ENCODE data around the gene GLB1L3.

Gene GLB1L3

DNA sequence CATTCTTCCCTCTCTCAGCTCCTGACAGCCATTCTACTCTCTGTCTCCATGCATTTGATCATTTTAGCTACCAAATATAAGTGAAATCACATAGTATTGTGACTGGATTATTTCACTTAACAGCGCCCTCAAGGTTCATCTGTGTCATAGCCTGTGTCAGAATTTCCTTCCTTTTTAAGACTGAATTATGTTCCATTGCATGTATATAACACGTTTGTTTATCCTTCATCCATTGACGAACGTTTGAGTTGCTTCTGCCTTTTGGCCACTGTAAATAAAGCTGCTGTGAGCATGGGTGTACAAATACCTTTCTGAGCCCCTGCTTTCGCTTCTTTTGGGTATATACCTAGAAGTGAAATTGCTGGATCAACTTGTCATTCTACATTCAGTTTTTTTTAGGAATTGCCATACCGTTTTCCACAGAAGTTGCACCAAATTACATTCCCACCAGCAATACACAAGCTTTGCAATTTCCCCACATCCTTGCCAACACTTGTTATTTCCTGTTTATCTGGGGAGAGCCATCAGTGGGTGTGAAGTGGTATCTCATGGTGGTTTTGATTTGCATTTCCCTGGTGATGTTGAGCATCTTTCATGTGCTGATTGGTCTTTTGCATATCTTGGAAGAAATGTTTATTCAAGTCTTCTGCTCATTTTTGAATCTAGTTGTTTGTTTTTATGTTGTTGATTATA, 73.1 kb downstream of the GLB1L3 start:
- Histone ChIP-seq H3K27ac (ENCODE audit: low read depth, low read length) (no peak overlapping the region), H3K9me3 (ENCODE audit: control insufficient read depth in 1 of 2, low read length in 2 of 2) (no peaks in the 10 kb centered on the region), H3K36me3 (ENCODE audit: control insufficient read depth in 1 of 2, insufficient read depth in 2 of 2, low read length in 2 of 2) (no peaks in the 10 kb centered on the region), H3K4me1 (ENCODE audit: control insufficient read depth in 1 of 2, insufficient read depth in 2 of 2, low read length in 2 of 2) (no peaks in the 10 kb centered on the region), H3K9ac (ENCODE audit: low read depth in 1 of 2, low read length in 2 of 2) (no peak overlapping the region), H3K27me3 (ENCODE audit: control insufficient read depth in 1 of 2, insufficient read depth in 2 of 2, low read length in 2 of 2) (no peaks in the 10 kb centered on the region), H3K4me3 (ENCODE audit: low read depth in 1 of 2, low read length in 2 of 2) (no peak overlapping the region)

DNA sequence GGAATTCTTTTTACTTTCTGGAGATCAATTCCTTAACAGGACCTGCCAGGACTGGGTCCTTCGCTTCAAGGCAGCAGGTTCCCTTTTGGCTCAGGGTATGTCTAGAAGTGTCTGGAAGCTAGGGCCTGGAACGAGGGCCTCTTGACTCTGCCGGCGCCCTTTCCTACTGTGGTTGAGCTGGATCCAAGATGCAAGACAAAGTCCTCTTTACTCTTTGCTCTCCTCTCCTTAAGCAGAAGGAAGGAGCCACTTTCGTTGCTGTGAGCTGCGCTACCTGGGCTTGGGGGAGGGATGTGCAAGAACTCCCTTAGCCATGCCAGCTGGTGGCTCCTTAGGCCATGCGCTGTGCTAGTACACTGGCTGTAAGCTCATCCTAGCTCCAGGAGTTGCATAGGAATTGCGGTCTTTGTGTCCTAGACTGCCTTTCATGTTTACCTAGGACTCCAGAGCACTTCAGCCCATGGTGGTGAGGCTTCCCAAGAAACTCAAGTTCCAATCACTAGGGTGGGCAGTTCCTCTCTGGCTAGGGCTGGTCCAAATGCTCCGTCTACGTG, 73.7 kb downstream of the GLB1L3 start:
- Histone ChIP-seq H3K36me3 (ENCODE audit: control insufficient read depth in 1 of 2, insufficient read depth in 2 of 2, low read length in 2 of 2) (no peaks in the 10 kb centered on the region), H3K27ac (ENCODE audit: low read depth, low read length) (no peak overlapping the region), H3K27me3 (ENCODE audit: control insufficient read depth in 1 of 2, insufficient read depth in 2 of 2, low read length in 2 of 2) (no peaks in the 10 kb centered on the region), H3K9ac (ENCODE audit: low read depth in 1 of 2, low read length in 2 of 2) (no peak overlapping the region), H3K4me1 (ENCODE audit: control insufficient read depth in 1 of 2, insufficient read depth in 2 of 2, low read length in 2 of 2) (no peaks in the 10 kb centered on the region), H3K9me3 (ENCODE audit: control insufficient read depth in 1 of 2, low read length in 2 of 2) (no peaks in the 10 kb centered on the region), H3K4me3 (ENCODE audit: low read depth in 1 of 2, low read length in 2 of 2) (no peak overlapping the region)

DNA sequence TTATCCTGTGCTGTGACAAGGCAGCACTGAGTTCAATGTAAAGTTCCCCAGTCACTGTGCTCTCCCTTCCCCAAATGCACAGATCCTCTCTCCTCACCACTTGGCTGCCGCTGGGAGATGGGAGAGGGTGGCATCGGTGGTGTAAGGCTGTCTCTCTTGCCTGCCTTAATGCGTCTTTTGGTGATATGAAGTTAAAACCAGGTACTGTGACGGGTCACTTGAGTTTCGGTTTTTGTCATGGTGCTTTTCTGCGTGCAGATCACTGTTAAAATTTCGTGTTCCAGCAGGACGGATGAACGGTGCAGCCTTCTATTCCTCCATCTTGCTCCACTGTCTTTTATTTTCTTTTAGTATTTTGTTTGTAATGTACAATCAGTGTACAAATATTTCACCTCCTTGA, 74.2 kb downstream of the GLB1L3 start:
- Histone ChIP-seq H3K9me3 (ENCODE audit: control insufficient read depth in 1 of 2, low read length in 2 of 2) (no peaks in the 10 kb centered on the region), H3K27ac (ENCODE audit: low read depth, low read length) (no peak overlapping the region), H3K4me3 (ENCODE audit: low read depth in 1 of 2, low read length in 2 of 2) (no peak overlapping the region), H3K9ac (ENCODE audit: low read depth in 1 of 2, low read length in 2 of 2) (no peak overlapping the region), H3K4me1 (ENCODE audit: control insufficient read depth in 1 of 2, insufficient read depth in 2 of 2, low read length in 2 of 2) (no peaks in the 10 kb centered on the region), H3K27me3 (ENCODE audit: control insufficient read depth in 1 of 2, insufficient read depth in 2 of 2, low read length in 2 of 2) (no peaks in the 10 kb centered on the region), H3K36me3 (ENCODE audit: control insufficient read depth in 1 of 2, insufficient read depth in 2 of 2, low read length in 2 of 2) (no peaks in the 10 kb centered on the region)

DNA sequence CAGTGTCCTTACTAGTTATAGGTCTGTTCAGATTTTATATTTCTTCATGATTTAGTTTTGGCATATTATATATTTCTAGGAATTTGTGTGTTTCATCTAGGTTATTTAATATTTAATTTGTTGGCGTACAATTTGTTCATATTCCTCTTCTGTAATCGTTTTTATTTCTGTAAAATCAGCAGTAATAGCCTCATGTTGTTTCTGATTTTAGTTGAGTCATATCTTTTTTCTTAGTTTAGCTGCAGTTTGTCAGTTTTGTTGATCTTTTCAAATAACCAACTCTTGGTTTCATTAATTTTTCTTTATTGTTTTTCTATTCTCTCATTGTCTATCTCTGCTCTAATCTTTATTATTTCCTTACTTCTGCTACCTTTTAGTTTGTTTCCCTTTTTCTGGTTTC, 75.9 kb downstream of the GLB1L3 start:
- Histone ChIP-seq H3K9me3 (ENCODE audit: control insufficient read depth in 1 of 2, low read length in 2 of 2) (no peaks in the 10 kb centered on the region), H3K4me3 (ENCODE audit: low read depth in 1 of 2, low read length in 2 of 2) (no peak overlapping the region), H3K27me3 (ENCODE audit: control insufficient read depth in 1 of 2, insufficient read depth in 2 of 2, low read length in 2 of 2) (no peaks in the 10 kb centered on the region), H3K4me1 (ENCODE audit: control insufficient read depth in 1 of 2, insufficient read depth in 2 of 2, low read length in 2 of 2) (no peaks in the 10 kb centered on the region), H3K9ac (ENCODE audit: low read depth in 1 of 2, low read length in 2 of 2) (no peak overlapping the region), H3K27ac (ENCODE audit: low read depth, low read length) (no peak overlapping the region), H3K36me3 (ENCODE audit: control insufficient read depth in 1 of 2, insufficient read depth in 2 of 2, low read length in 2 of 2) (no peaks in the 10 kb centered on the region)

DNA sequence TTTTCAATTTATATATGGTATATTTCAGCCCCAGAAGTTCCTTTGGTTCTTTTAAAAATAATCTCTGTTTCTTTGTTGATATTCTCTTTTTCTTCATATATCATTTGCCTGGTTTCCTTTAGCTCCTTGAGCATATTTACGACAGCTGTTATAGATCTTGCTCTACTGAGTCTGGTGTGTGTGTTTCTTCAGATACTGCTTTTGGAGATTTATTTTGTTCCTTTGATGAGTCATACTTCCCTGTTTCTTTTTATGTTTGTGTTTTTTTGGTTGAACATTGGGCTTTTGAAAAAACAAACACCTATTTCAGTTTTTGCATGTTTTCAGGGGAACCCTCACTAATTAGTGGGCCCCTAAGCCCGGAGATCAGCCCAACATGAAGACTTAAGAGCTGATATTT, 79.0 kb downstream of the GLB1L3 start:
- H3K9me3 ChIP-seq (ENCODE audit: control insufficient read depth in 1 of 2, low read length in 2 of 2): no peaks in the 10 kb centered on the region
- H3K36me3 ChIP-seq (ENCODE audit: control insufficient read depth in 1 of 2, insufficient read depth in 2 of 2, low read length in 2 of 2): peaks cover 0 to 4% of the 10 kb centered on the region in 2 donors
- no peak overlapping the region for H3K27ac ChIP-seq (ENCODE audit: low read depth, low read length)
- H3K27me3 ChIP-seq (ENCODE audit: control insufficient read depth in 1 of 2, insufficient read depth in 2 of 2, low read length in 2 of 2): no peaks in the 10 kb centered on the region
- no peak overlapping the region for H3K4me3 ChIP-seq (ENCODE audit: low read depth in 1 of 2, low read length in 2 of 2)
- H3K9ac ChIP-seq (ENCODE audit: low read depth in 1 of 2, low read length in 2 of 2): no peak overlapping the region
- H3K4me1 ChIP-seq (ENCODE audit: control insufficient read depth in 1 of 2, insufficient read depth in 2 of 2, low read length in 2 of 2): no peaks in the 10 kb centered on the region

DNA sequence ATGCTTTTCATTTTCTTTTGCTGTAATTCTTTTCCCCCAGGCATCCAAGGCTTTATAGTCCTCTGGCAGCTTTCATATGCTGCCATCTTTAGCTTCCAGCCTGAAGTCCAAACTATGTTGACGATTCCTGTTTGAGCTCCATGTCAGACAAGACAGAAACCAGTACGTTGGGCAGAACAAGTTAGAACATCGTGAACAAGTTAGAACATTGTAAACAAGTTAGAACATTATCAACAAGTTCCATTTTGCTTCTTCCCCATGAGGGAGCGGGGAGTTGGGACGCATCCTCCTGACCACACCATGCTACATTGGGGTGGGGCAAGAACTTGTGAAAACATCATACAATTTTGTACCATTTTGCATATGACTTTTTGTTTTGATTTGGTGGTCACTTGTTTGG, 79.5 kb downstream of the GLB1L3 start:
- Histone ChIP-seq H3K9me3 (ENCODE audit: control insufficient read depth in 1 of 2, low read length in 2 of 2) (no peaks in the 10 kb centered on the region), H3K4me1 (ENCODE audit: control insufficient read depth in 1 of 2, insufficient read depth in 2 of 2, low read length in 2 of 2) (no peaks in the 10 kb centered on the region), H3K9ac (ENCODE audit: low read depth in 1 of 2, low read length in 2 of 2) (no peak overlapping the region), H3K27ac (ENCODE audit: low read depth, low read length) (no peak overlapping the region), H3K27me3 (ENCODE audit: control insufficient read depth in 1 of 2, insufficient read depth in 2 of 2, low read length in 2 of 2) (no peaks in the 10 kb centered on the region), H3K4me3 (ENCODE audit: low read depth in 1 of 2, low read length in 2 of 2) (no peak overlapping the region), H3K36me3 (ENCODE audit: control insufficient read depth in 1 of 2, insufficient read depth in 2 of 2, low read length in 2 of 2) (peaks cover 0 to 4% of the 10 kb centered on the region in 2 donors)

DNA sequence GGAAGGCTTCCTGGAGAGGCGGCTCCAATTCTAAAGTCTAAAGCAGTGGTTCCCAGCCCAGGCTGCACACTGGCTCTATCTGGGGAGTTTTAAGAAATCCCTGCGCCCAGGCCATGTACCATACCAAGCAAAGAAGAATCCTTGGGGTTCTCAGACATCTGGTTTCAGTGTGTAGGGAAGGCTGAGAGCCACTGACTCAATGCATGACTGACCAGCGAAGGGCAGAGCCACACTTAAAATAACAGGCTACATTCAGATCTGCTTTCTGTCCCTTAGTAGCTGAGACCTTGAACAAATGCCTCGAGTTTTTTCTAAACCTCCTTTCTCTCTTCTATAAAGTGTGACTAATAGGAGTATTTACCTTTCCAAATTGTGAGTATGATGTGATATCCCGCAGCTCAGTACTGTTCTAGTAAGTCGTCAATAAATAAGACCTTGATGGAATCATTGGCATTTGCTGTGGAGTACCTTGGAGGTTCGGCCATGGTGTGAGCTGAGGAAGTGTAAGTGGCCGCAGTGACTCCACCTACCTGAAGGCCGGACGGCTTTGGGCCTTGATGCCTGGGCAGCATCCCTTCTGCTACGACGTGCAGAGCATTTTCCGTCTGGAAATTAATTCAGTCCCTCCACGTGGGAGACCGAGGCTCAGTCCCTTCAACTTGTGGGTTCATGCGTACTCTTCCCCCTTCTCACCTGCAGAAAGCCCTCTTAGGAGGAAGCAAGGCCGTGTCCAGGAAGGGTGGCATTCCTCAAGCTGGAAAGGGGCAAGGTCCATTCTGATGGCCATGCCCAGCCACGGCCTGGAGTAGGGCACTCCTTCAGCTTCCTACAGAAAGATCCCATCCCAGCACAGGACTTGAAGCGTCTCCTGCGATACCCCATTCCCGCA, 80.7 kb downstream of the GLB1L3 start:
- Histone ChIP-seq H3K9me3 (ENCODE audit: control insufficient read depth in 1 of 2, low read length in 2 of 2) (no peaks in the 10 kb centered on the region), H3K27ac (ENCODE audit: low read depth, low read length) (no peak overlapping the region), H3K27me3 (ENCODE audit: control insufficient read depth in 1 of 2, insufficient read depth in 2 of 2, low read length in 2 of 2) (no peaks in the 10 kb centered on the region), H3K4me1 (ENCODE audit: control insufficient read depth in 1 of 2, insufficient read depth in 2 of 2, low read length in 2 of 2) (no peaks in the 10 kb centered on the region), H3K36me3 (ENCODE audit: control insufficient read depth in 1 of 2, insufficient read depth in 2 of 2, low read length in 2 of 2) (peaks cover 0 to 4% of the 10 kb centered on the region in 2 donors), H3K9ac (ENCODE audit: low read depth in 1 of 2, low read length in 2 of 2) (no peak overlapping the region), H3K4me3 (ENCODE audit: low read depth in 1 of 2, low read length in 2 of 2) (no peak overlapping the region)

DNA sequence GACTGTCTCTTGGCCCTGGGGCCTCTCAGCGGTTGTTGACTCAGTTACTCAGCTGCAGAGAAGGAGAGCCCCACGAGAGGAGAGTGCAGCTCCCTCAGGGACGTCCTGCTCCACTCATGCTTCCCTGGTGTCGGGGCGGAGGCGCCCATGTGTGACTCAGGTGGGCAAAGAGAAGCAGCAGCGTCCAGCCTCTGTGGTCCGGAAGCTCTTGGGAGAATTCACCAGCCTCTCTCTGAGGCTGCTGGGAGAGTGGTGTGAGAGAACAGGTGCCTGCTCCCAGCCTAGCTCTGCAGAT, 81.3 kb downstream of the GLB1L3 start:
- Histone ChIP-seq H3K9me3 (ENCODE audit: control insufficient read depth in 1 of 2, low read length in 2 of 2) (no peaks in the 10 kb centered on the region), H3K27me3 (ENCODE audit: control insufficient read depth in 1 of 2, insufficient read depth in 2 of 2, low read length in 2 of 2) (no peaks in the 10 kb centered on the region), H3K36me3 (ENCODE audit: control insufficient read depth in 1 of 2, insufficient read depth in 2 of 2, low read length in 2 of 2) (peaks cover 0 to 4% of the 10 kb centered on the region in 2 donors), H3K9ac (ENCODE audit: low read depth in 1 of 2, low read length in 2 of 2) (no peak overlapping the region), H3K4me3 (ENCODE audit: low read depth in 1 of 2, low read length in 2 of 2) (no peak overlapping the region), H3K4me1 (ENCODE audit: control insufficient read depth in 1 of 2, insufficient read depth in 2 of 2, low read length in 2 of 2) (no peaks in the 10 kb centered on the region), H3K27ac (ENCODE audit: low read depth, low read length) (no peak overlapping the region)

DNA sequence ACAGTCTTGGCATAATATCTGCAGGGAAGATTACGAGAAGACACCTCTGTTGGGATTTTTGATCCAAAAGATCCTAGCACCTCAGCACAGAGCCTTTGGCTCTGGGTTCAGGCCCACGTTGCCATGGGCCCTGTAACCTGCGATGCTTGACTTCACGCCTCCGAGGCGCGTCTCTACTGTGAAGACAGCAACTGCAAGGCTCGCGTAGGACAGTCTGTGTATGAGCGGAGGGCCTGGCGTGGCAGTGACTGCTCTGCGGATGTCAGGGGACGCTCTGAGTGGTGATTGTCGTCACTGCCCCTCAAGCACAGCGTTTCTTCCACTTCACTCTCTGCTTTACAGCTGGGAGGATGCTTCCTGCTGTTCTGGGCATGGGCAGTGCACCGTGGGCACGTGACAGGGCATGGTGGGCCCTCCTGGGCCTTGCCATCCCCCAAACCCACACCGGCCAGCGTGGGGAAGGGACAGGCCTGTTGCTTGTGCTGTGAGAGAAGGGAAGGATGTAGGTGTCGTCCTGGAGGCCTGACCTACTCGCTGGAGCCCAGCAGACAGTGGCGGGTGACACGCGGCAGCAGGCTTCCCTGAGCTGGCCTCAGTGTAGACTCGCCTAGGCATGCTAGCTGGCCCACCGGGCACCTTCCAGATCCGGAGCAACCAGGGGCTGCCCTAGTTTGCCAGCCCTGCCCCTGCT, 82.1 kb downstream of the GLB1L3 start:
- H3K4me1 ChIP-seq (ENCODE audit: control insufficient read depth in 1 of 2, insufficient read depth in 2 of 2, low read length in 2 of 2): no peaks in the 10 kb centered on the region
- no peak overlapping the region for H3K9ac ChIP-seq (ENCODE audit: low read depth in 1 of 2, low read length in 2 of 2)
- H3K4me3 ChIP-seq (ENCODE audit: low read depth in 1 of 2, low read length in 2 of 2): no peak overlapping the region
- no peak overlapping the region for H3K27ac ChIP-seq (ENCODE audit: low read depth, low read length)
- peaks cover 0 to 4% of the 10 kb centered on the region in 2 donors for H3K36me3 ChIP-seq (ENCODE audit: control insufficient read depth in 1 of 2, insufficient read depth in 2 of 2, low read length in 2 of 2)
- no peaks in the 10 kb centered on the region for H3K27me3 ChIP-seq (ENCODE audit: control insufficient read depth in 1 of 2, insufficient read depth in 2 of 2, low read length in 2 of 2)
- no peaks in the 10 kb centered on the region for H3K9me3 ChIP-seq (ENCODE audit: control insufficient read depth in 1 of 2, low read length in 2 of 2)

Measured in duodenal mucosa (tissue), 2 donors.